Neural cell (in vitro differentiated cells): Measurements from ENCODE around the gene TACC2. TPM values are rescaled to one million over a fixed set of nuclear protein-coding genes. Genes with fewer than 3 reads are reported as not detected.

ENCODE experiments used
- H2AFZ ChIP-seq: fragments of 200-600, 300-800 bp; sonication (generic), shearing (Covaris generic); 2 replicates; pipeline ENCODE4 v1.6.0; 2014; ENCODE audit warnings: low read depth, mild to moderate bottlenecking, antibody characterized with exemption, low read length, moderate library complexity
- H3F3A ChIP-seq: fragments of 200-600 bp; shearing (Covaris generic); 2 replicates; pipeline ENCODE4 v1.6.1; 2016; ENCODE audit warnings: mild to moderate bottlenecking, moderate library complexity, mixed read lengths, antibody characterized with exemption, low read length; ENCODE audit not compliant: insufficient read depth, poor library complexity, severe bottlenecking
- H3K27ac ChIP-seq: fragments of 200-600, 300-800 bp; sonication (generic), shearing (Covaris generic); 2 replicates; pipeline ENCODE4 v1.5.1; 2014; ENCODE audit warnings: mild to moderate bottlenecking, low read length, moderate library complexity
- H3K27me3 ChIP-seq: fragments of 300-800, 200-600 bp; sonication (generic), shearing (Covaris generic); 2 replicates; pipeline ENCODE4 v1.6.0; 2014; ENCODE audit warnings: mild to moderate bottlenecking, low read depth, low read length, moderate library complexity; ENCODE audit not compliant: insufficient read depth
- H3K36me3 ChIP-seq: fragments of 300-800, 200-600 bp; sonication (generic), shearing (Covaris generic); 2 replicates; pipeline ENCODE4 v1.5.1; 2014; ENCODE audit warnings: mild to moderate bottlenecking, antibody characterized with exemption, low read length, moderate library complexity; ENCODE audit not compliant: insufficient read depth
- H3K4me2 ChIP-seq: fragments of 300-800, 200-600 bp; sonication (generic), shearing (Covaris generic); 2 replicates; pipeline ENCODE4 v1.6.0; 2014; ENCODE audit warnings: mild to moderate bottlenecking, low read length
- H3K4me3 ChIP-seq: fragments of 300-800, 200-600 bp; sonication (generic), shearing (Covaris generic); 2 replicates; pipeline ENCODE4 v1.5.1; 2014; ENCODE audit warnings: mild to moderate bottlenecking, low read length, moderate library complexity
- H3K79me2 ChIP-seq: fragments of 200-600 bp; shearing (Covaris generic); replicated peaks from 2 replicates; pipeline ENCODE4 v1.6.0; 2014; ENCODE audit warnings: mild to moderate bottlenecking, low read length, moderate library complexity; ENCODE audit not compliant: insufficient read depth
- H3K9ac ChIP-seq: fragments of 300-800, 200-600 bp; sonication (generic), shearing (Covaris generic); 2 replicates; pipeline ENCODE4 v1.6.1; 2016; ENCODE audit warnings: mild to moderate bottlenecking, low read length, mixed read lengths
- H3K9me2 ChIP-seq: fragments of 200-600 bp; shearing (Covaris generic); 2 replicates; pipeline ENCODE4 v1.6.1; 2016; ENCODE audit warnings: mild to moderate bottlenecking, low read length, mixed read lengths; ENCODE audit not compliant: insufficient read depth
- H3K9me3 ChIP-seq: fragments of 200-600, 300-800 bp; sonication (generic), shearing (Covaris generic); 2 replicates; pipeline ENCODE4 v1.6.1; 2016; ENCODE audit warnings: mild to moderate bottlenecking, mixed run types, low read length, moderate library complexity, mixed read lengths
- H4K20me1 ChIP-seq: fragments of 200-600 bp; shearing (Covaris generic); 2 replicates; pipeline ENCODE4 v1.6.1; 2016; ENCODE audit warnings: mild to moderate bottlenecking, mixed run types; ENCODE audit not compliant: insufficient read depth
- CTCF ChIP-seq: fragments of 450-650 bp; IDR thresholded peaks from 2 replicates; pipeline ENCODE4 v1.5.1; 2014; ENCODE audit warnings: antibody characterized with exemption, mild to moderate bottlenecking, moderate library complexity; ENCODE audit not compliant: poor library complexity, severe bottlenecking
- EP300 ChIP-seq: fragments of 450-650 bp; conservative IDR thresholded peaks from 2 replicates; pipeline ENCODE4 v1.6.1; 2014; ENCODE audit warnings: antibody characterized with exemption, mild to moderate bottlenecking, moderate library complexity; ENCODE audit not compliant: poor library complexity, severe bottlenecking
- EZH2 ChIP-seq: fragments of 200-600, 300-800 bp; shearing (Covaris generic), sonication (generic); IDR thresholded peaks from 2 replicates; pipeline ENCODE4 v1.6.1; 2014; ENCODE audit warnings: antibody characterized with exemption, low read length, borderline replicate concordance, mild to moderate bottlenecking; ENCODE audit not compliant: insufficient read depth, poor library complexity, severe bottlenecking
- MXI1 ChIP-seq: fragments of 450-650 bp; conservative IDR thresholded peaks from 2 replicates; pipeline ENCODE4 v1.6.1; 2014; ENCODE audit warnings: antibody characterized with exemption, mild to moderate bottlenecking; ENCODE audit not compliant: poor library complexity, severe bottlenecking
- POLR2AphosphoS5 ChIP-seq: IDR thresholded peaks from 2 replicates; pipeline ENCODE4 v1.6.1; 2012
- RAD21 ChIP-seq: fragments of 450-650 bp; conservative IDR thresholded peaks from 2 replicates; pipeline ENCODE4 v1.6.1; 2014; ENCODE audit warnings: antibody characterized with exemption, mild to moderate bottlenecking, moderate library complexity
- REST ChIP-seq: IDR thresholded peaks from 2 replicates; pipeline ENCODE4 v1.6.1; 2012; ENCODE audit warnings: borderline replicate concordance
- SMC3 ChIP-seq: fragments of 450-650 bp; conservative IDR thresholded peaks from 2 replicates; pipeline ENCODE4 v1.6.1; 2014; ENCODE audit warnings: antibody characterized with exemption, mild to moderate bottlenecking, moderate library complexity; ENCODE audit not compliant: poor library complexity
- TAF1 ChIP-seq: IDR thresholded peaks from 2 replicates; pipeline ENCODE4 v1.6.1; 2012; ENCODE audit warnings: low read depth
- polyA plus RNA-seq: library from polyadenylated mRNA; depleted of rRNA; stranded (reverse); fragments of >200 nt; gene quantifications from 2 replicates; pipeline ENCODE4 v1.2.3, GENCODE V29; 2014

TACC2 gene
- polyA plus RNA-seq, 1 donor from 2014 or later, result 17.6 TPM

- no peaks in the 10 kb centered on the region for H3K9me2 ChIP-seq
- no peak overlapping the region for H2AFZ ChIP-seq
- TF ChIP-seq MXI1, result no peak
- TF ChIP-seq CTCF, result no peak
- H3K4me2 ChIP-seq, result no peak overlapping the region
- H4K20me1 ChIP-seq, result no peaks in the 10 kb centered on the region
- peak overlapping the region; percentile 70 for H3K4me3 ChIP-seq
- H3K79me2 ChIP-seq, result no peaks in the 10 kb centered on the region
- peaks cover 7% of the 10 kb centered on the region for H3K9me3 ChIP-seq
- no peaks in the 10 kb centered on the region for H3K36me3 ChIP-seq
- H3K27ac ChIP-seq, result no peak overlapping the region
- H3K27me3 ChIP-seq, result peaks cover 33% of the 10 kb centered on the region
- no peaks in the 10 kb centered on the region for H3F3A ChIP-seq
- H3K9ac ChIP-seq, result no peak overlapping the region
These were observed 125.2 kb downstream of the TACC2 start for GRCh38 chr10:122113945-122114747.

GRCh38 chr10:122115874-122116273, 126.9 kb downstream of the TACC2 start:
- H3K79me2 ChIP-seq, result no peaks in the 10 kb centered on the region
- no peak overlapping the region for H3K4me3 ChIP-seq
- H3K36me3 ChIP-seq, result no peaks in the 10 kb centered on the region
- H3K9me3 ChIP-seq, result no peaks in the 10 kb centered on the region
- H3F3A ChIP-seq, result no peaks in the 10 kb centered on the region
- H3K4me2 ChIP-seq, result no peak overlapping the region
- no peaks in the 10 kb centered on the region for H3K9me2 ChIP-seq
- peaks cover 33% of the 10 kb centered on the region for H3K27me3 ChIP-seq
- no peaks in the 10 kb centered on the region for H4K20me1 ChIP-seq
- no peak overlapping the region for H3K27ac ChIP-seq
- TF ChIP-seq CTCF (no peak), SMC3 (no peak), EZH2 (no peak), REST (no peak), EP300 (no peak), MXI1 (no peak), POLR2AphosphoS5 (no peak), RAD21 (no peak), TAF1 (no peak)
- no peak overlapping the region for H3K9ac ChIP-seq
- H2AFZ ChIP-seq, result no peak overlapping the region
